ENCODE results near the gene SENP2. TPM values are rescaled to one million over a fixed set of nuclear protein-coding genes. Genes with fewer than 3 reads are reported as not detected.

SENP2 gene
- polyA plus RNA-seq, 1 of the 3 experiments (the other 2 are of a cell fraction): 7.1 TPM

- 98% methylated on average over 7 of the region's 7 CpGs for WGBS (ENCODE audit: low lambda C conversion rate)
- H2AFZ ChIP-seq (ENCODE audit: low read depth): no peak overlapping the region
- H3K36me3 ChIP-seq (replicated peaks in 1 of 2; ENCODE audit: control insufficient read depth in 1 of 2, insufficient read depth in 2 of 2, low read length in 1 of 2): peaks cover 29 to 30% of the 10 kb centered on the region in 2 experiments
- no peaks in the 10 kb centered on the region for H4K20me1 ChIP-seq (ENCODE audit: insufficient read depth)
- H3K4me1 ChIP-seq (ENCODE audit: control insufficient read depth in 1 of 2, insufficient read depth in 2 of 2, low read depth in 1 of 2, low read length in 1 of 2): no peaks in the 10 kb centered on the region
- no peaks in the 10 kb centered on the region for H3K9me3 ChIP-seq
- H3K9me2 ChIP-seq: no peaks in the 10 kb centered on the region
- ChIA-PET CTCF (no interaction called here), POLR2A (interaction anchor here (0.7 kb wide), 1 partner anchor 548 kb away, joined by 3 read pairs; no protein-coding TSS in a partner anchor)
- no peak overlapping the region for H3K4me2 ChIP-seq
- no peak overlapping the region for H3K27ac ChIP-seq (ENCODE audit: low read depth in 2 of 2, low read length in 1 of 2)
- H3K27me3 ChIP-seq (ENCODE audit: insufficient read depth): no peaks in the 10 kb centered on the region
- no peak overlapping the region for H3K4me3 ChIP-seq (ENCODE audit: low read depth in 2 of 2, low read length in 1 of 2)
- TF ChIP-seq ELF1 (IDR thresholded peaks at IDR 0.05) (no peak), JUND (IDR thresholded peaks at IDR 0.05) (no peak), MXI1 (IDR thresholded peaks at IDR 0.05; ENCODE audit: low read depth, low read length) (no peak), USF2 (IDR thresholded peaks at IDR 0.05; ENCODE audit: borderline replicate concordance, low read depth, low read length) (no peak), RCOR1 (IDR thresholded peaks at IDR 0.05; ENCODE audit: low read length) (no peak), SMC3 (IDR thresholded peaks at IDR 0.05; ENCODE audit: low read depth, low read length) (no peak), FOSL2 (IDR thresholded peaks at IDR 0.05; ENCODE audit: borderline replicate concordance, low read depth) (no peak), GABPA (IDR thresholded peaks at IDR 0.05; ENCODE audit: low read depth) (no peak), RAD21 (IDR thresholded peaks at IDR 0.05; ENCODE audit: low read length) (no peak), NRF1 (IDR thresholded peaks at IDR 0.05; ENCODE audit: low read depth, low read length) (no peak), RFX5 (IDR thresholded peaks at IDR 0.05; ENCODE audit: low read length) (no peak), GATA2 (CRISPR knock-in tag; IDR thresholded peaks at IDR 0.05) (no peak)
- TF ChIP-seq, protein P1, sequence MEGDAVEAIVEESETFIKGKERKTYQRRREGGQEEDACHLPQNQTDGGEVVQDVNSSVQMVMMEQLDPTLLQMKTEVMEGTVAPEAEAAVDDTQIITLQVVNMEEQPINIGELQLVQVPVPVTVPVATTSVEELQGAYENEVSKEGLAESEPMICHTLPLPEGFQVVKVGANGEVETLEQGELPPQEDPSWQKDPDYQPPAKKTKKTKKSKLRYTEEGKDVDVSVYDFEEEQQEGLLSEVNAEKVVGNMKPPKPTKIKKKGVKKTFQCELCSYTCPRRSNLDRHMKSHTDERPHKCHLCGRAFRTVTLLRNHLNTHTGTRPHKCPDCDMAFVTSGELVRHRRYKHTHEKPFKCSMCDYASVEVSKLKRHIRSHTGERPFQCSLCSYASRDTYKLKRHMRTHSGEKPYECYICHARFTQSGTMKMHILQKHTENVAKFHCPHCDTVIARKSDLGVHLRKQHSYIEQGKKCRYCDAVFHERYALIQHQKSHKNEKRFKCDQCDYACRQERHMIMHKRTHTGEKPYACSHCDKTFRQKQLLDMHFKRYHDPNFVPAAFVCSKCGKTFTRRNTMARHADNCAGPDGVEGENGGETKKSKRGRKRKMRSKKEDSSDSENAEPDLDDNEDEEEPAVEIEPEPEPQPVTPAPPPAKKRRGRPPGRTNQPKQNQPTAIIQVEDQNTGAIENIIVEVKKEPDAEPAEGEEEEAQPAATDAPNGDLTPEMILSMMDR (IDR thresholded peaks at IDR 0.05): no peak
- TF ChIP-seq, protein P2, sequence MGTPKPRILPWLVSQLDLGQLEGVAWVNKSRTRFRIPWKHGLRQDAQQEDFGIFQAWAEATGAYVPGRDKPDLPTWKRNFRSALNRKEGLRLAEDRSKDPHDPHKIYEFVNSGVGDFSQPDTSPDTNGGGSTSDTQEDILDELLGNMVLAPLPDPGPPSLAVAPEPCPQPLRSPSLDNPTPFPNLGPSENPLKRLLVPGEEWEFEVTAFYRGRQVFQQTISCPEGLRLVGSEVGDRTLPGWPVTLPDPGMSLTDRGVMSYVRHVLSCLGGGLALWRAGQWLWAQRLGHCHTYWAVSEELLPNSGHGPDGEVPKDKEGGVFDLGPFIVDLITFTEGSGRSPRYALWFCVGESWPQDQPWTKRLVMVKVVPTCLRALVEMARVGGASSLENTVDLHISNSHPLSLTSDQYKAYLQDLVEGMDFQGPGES (IDR thresholded peaks at IDR 0.05; ENCODE audit: low read depth, low read length): no peak
- TF ChIP-seq, protein P3, sequence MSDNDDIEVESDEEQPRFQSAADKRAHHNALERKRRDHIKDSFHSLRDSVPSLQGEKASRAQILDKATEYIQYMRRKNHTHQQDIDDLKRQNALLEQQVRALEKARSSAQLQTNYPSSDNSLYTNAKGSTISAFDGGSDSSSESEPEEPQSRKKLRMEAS (IDR thresholded peaks at IDR 0.05; ENCODE audit: low read depth): no peak
- DNase-seq: no peak
- H3K79me2 ChIP-seq (ENCODE audit: insufficient read depth): no peaks in the 10 kb centered on the region
- no peak overlapping the region for H3K9ac ChIP-seq
- H3F3A ChIP-seq (replicated peaks; ENCODE audit: insufficient read depth): peaks cover 5% of the 10 kb centered on the region
Measured at GRCh38 chr3:185623939-185624665, 38.0 kb downstream of the SENP2 start.

All from SK-N-SH (cell line).